Panc1 (cell line): Measurements from ENCODE around the gene XBP1.

Source experiments
- CTCF ChIP-seq: fragments of 450-650 bp; IDR thresholded peaks from 2 replicates; pipeline ENCODE4 v1.5.1; 2017; ENCODE audit warnings: mild to moderate bottlenecking
- POLR2AphosphoS5 ChIP-seq: IDR thresholded peaks from 2 replicates; pipeline ENCODE4 v1.6.1; 2012; ENCODE audit warnings: mild to moderate bottlenecking, low read depth, low read length, moderate library complexity
- REST ChIP-seq, 2 experiments: IDR thresholded peaks; 2 replicates each; pipeline ENCODE4 v1.6.1; 2011 to 2012; ENCODE audit warnings: low read depth in 2 of 2, control low read depth in 1 of 2, low read length in 1 of 2, mild to moderate bottlenecking in 1 of 2, moderate library complexity in 1 of 2; ENCODE audit not compliant: insufficient read depth in 1 of 2

- TF ChIP-seq CTCF, result no peak
- no peak for TF ChIP-seq REST (IDR thresholded peaks at IDR 0.05; ENCODE audit: insufficient read depth in 1 of 2, low read depth in 2 of 2, low read length in 1 of 2)
- TF ChIP-seq POLR2AphosphoS5, result no peak
Observed at GRCh38 chr22:28769394-28770085, 30.8 kb downstream of the XBP1 start.
